Measurements from ENCODE around the gene ARHGAP10.
"Not testable (repeated sequence)": the region's sequence is repeated elsewhere in the genome, so short reads cannot be mapped to it uniquely, and the experiment has no call there.

Gene ARHGAP10

DNA sequence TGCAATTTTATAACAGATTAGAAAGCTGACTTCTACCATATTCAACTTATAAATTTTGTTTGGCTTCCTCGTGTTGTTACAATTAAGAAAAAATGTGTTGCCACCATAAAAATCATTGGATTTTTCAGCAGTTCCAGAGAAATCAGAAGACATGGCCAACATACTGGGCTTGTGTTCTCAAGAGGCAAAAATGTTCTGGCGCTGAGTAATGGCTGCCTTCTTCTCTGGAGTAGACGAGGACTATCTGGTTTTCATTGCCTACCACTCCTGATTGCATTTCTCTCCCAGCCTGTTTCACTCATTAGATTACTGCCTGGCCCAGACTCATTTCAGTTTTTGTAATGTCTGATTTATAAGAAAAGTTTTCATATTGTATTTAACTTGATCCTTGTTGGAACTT is 122.3 kb downstream of the ARHGAP10 start:
- DNase-seq, result no peak

DNA sequence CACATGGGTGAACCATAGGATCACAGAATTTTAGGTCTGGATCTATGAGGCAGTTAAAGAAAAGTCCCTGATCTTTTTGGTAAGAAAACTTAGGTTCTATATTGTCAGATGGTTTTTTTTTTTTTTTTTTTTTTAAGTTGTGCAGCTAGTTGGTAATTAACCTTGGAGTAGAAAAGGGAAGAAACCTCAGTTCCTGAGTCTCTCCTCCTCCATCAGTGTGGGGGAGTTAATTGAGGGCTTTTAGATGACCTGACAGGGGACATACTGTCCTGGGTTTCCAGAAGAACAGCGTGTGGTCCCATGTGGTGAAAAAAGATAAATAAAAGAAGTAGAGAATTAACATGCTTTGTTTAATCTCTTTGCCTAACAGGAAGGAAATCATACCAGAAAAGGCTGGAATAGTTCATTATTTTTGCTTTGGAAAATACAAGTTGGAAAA is 123.7 kb downstream of the ARHGAP10 start:
- DNase-seq, result no peak

DNA sequence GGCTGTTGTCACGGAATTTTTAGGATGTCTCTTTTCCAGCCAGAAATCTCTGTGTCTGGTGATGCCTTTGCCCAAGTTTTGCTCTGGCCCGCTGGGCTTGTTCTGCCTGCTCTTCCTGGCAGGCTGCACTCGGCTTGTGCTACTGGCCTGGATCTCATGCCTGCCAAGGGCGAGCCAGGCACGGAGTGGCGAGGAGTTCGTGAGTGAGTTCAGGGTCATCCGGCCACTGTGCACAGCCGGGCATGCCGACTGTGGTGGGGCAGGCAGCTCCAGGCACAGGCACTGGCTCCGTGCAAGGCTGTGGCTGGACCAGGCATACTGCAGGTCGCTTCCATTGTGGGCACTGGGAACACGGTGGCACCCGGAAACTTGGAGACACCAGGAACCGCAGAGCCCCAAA is 129.1 kb downstream of the ARHGAP10 start:
- no peak for DNase-seq

DNA sequence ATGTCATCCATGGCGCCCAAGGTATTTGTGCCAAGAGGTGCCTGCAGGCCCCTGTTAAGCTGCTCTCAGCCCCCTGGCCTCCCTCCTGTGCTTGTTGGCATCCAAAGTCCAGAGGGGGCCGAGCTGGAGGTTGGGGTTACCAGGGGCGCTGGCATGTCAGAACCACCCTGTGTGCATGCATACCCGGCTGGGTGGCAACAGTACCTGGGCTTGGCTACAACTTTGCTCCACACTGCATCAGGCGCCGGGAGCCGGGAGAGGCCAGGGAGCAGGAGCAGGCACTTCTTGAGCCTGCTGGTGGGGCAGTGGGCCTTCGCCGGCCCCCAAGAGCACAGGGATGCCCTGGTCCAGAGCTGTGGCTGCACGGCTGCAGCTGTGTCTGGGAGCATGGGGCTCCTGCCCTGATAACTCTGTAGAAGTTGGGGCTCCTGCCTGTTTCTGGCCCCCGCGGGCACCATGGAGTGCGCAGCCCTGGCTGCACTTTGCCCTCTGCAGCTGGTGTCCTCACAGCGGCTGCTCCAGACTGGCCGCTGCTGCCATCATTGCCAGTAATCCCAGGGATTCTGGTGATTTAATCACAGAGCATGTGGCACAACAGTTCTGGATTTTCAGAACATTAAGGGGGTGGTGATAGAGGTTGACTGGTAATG is 130.3 kb downstream of the ARHGAP10 start:
- no peak for DNase-seq

DNA sequence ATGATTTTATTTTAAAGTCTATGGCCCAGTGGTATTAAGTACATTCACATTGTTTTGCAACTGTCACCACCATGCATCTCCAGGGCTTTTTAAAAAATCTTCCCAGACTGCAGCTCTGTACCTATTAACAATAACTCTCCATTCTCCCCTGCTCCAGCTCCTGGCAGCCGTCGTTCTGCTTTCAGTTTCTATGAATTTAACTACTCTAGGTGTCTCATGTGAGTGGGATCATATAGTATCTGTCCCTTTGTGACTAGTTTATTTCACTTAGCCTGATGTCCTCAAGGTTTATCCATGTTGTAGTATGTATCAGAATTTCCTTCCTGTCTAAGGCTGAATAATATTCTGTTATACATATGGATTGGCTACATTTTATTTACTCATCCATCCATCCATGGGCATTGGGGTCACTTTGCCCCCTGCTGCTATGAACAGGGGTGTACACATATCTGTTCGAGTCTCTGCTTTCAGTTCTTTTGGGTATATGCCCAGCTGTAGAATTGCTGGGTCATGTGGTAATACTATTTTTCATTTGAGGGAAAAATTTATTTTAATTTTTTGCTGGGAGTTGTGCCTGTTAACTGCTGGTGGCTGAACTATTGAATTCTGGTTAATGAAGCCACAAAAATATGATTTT is 131.3 kb downstream of the ARHGAP10 start:
- no peak for DNase-seq

DNA sequence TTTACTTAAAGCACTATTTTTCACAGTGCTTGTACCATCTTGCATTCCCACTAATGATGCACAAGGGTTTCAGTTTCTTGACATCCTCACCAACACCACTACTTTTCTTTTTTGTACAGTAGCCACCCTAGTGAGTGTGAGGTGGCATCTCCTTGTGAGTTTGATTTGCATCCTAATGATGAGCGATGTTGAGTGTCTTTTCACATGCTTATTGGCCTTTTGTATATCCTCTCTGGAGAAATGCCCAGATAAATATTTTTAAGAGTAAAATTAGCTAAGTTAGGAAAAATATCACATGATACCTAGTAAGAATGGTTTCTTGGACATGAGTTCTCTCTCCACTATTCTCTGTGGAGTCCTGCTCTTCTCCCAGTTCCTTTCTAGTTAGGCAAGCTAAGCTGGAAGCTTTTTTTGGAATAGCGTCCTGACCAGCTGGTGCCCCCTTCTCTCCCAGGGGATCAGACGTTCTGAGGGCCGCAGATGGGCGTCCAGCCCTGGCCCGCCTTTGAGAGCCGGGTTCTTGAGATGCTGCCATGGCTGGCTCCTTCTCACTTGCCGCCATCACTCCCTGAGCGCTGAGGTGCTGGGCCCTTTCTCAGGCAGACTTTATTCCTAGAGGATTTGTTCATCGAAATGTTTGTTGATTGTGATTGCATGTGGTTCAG is 132.1 kb downstream of the ARHGAP10 start:
- no peak for DNase-seq

DNA sequence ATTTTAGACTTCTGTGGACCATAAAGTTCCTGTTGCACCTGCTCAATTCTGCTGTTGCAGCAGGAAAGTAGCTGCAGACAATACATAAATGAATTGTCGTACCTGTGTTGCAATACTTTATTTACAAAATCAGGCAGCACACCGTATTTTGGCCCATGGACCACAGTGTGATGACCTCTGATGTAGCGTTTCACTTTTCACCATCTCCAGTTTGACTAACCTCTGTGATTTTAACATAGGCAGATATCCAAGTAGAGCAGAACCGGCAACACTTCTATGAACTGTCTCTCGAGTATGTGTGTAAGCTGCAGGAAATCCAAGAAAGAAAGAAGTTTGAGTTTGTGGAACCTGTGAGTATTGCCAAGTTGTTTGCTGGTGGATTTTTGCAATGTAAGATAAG is 132.7 kb downstream of the ARHGAP10 start:
- DNase-seq, result no peak

DNA sequence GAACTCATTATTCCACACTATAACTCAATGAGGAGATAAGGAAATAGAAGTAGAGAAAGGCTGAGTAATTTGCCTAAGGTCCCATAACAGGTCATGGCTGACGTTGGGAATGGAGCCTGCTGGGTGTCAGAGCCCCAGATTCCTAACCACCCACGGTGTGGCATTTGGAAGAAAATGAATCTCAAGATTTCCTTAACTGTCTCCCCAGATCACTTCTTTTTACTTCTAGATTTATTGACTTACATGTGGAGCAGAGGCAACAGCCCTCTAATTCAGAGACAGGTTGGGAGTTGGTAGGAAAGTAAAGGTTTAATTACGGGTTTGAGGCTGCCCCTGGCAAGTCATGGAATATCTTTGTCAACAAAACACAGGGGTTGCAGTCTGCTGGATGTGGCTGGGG is 134.0 kb downstream of the ARHGAP10 start:
- no peak for DNase-seq

DNA sequence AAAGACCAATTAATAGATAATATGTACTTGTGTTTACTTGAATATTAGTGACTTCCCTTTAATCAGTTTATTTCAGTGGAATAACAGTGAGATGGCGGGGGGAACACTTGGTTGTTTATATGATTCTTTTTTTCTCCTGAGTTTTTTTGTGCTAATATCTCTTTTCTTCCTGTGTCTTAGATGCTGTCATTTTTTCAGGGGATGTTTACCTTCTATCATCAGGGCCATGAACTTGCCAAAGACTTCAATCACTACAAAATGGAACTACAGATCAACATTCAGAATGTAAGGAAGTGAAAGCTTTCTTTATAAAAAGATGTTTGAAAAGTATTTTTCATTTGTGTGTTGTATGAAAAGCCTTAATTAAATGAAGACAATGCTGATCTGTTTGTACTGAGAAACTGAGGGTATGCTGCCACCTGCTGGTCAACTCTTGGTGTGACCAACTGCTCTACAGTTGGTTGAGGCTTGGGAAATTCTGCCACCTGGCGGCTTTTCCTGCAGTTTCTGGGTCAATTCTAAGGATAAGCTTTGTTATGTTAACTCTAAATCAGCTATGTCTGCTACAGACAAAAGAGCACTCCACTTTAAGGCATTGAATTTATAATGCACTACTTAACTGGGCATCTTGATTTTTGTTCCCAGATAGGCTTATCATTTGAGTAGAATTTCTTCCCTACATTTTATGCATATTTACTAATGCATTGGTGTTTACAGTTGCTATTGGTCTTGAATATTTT is 134.8 kb downstream of the ARHGAP10 start:
- peak; percentile 95 for DNase-seq

DNA sequence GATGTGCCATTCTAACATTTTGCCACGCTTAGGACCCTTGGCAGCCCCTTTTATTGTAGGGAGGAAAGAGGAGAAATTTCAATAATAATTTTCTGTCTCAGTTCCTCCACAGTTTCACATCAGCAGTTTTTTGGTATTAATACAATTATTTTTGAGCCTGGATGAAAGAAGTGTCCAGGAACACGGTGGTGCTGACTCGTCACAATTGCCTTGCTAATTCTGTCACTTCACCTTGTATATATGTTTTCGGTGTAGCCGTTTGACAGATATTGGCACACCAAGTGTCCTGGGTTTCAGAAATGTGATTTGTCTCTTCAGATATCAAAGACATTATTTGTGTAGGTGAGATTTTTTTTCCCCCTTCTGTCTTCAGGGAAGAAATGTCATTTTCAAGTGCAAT is 142.2 kb downstream of the ARHGAP10 start:
- DNase-seq, result no peak

DNA sequence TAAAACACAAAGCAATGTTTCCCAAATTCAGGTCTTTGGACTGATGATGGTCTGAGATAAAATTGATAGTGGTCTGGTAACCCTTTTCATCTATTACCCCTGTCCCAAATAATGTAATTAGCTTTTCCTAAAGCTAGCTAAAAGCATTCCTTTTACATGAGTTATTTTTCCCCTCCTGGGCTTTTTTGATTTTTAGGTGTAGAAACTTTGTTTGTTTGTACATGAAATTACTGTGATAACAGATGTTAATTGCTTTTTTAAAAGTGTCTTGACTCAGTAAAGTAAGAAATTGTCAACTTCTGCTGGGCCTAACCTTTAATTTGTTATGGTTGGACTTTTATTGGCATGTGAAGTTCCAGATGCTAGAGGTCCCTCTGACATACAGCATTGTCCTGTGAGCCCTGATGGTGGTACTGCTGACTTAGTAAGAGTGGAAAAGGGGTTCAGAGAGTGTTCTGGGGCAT is 145.5 kb downstream of the ARHGAP10 start:
- DNase-seq, result no peak

DNA sequence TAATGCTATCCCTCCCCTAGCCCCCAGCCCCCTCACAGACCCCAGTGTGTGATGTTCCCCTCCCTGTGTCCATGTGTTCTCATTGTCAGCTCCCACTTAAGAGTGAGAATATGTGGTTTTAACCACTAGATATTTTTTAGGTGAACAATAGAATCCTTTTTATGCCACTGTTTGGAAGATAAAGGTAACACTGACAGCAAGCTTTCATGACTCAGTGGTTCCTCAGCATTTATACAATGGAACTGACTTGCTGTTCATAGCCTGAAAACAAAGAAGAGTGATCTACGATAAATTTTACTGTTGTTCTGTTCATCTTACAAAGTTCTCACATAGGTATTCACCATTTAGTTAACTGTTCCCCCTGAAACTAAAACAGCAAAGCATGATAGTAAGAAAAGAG is 147.8 kb downstream of the ARHGAP10 start:
- no peak for DNase-seq

DNA sequence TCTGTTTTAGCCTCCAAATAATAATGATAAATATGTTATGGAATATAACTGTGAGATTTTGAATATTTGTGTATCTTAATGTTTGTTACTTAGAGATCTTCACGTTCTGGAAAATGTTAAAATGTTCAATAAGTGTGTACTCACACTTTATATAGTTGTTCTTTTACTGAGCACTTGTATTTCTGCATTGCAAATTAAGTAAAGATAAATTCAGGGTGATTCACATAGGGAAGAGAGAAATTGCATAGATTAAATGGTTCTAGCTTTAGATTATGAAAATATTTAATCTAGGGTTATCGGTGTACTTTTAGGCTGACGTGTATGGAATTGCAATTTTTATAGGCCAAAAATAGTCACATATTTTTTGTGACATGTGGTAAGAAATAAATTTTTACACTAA is 148.6 kb downstream of the ARHGAP10 start:
- no peak for DNase-seq

DNA sequence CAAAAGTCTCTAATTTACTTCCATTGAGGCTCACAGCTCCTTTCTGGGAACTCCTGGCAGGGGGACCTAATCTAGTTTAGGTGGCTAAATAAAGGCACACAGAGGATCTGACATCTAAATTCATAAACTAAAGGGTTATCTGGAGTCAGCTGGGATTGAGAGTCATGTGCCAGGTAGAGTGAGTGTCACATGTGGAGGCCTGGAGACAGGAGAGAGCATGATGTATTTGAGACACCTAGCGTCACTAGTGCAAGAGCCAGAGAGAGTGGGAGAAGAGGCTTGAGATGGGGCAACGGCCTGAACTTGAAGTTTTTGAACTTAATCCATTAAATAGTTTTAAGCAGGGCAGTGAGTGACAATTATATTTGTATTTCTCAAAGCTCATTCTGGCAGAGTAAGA is 152.6 kb downstream of the ARHGAP10 start:
- DNase-seq, result no peak

DNA sequence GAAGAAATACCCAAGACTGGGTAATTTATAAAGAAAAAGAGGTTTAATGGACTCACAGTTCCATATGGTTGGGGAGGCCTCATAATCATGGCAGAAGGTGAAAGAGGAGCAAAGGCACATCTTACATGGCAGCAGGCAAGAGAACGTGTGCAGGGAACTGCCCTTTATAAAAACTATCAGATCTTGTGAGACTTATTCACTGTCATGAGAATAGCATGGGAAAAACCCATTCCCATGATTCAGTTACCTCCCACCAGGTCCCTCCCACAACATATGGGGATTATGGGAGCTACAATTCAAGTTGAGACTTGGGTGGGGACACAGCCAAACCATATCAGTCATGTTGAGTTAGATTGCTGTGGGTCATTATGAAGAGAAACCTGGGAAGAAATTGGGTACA is 153.3 kb downstream of the ARHGAP10 start:
- not testable (repeated sequence) for DNase-seq

DNA sequence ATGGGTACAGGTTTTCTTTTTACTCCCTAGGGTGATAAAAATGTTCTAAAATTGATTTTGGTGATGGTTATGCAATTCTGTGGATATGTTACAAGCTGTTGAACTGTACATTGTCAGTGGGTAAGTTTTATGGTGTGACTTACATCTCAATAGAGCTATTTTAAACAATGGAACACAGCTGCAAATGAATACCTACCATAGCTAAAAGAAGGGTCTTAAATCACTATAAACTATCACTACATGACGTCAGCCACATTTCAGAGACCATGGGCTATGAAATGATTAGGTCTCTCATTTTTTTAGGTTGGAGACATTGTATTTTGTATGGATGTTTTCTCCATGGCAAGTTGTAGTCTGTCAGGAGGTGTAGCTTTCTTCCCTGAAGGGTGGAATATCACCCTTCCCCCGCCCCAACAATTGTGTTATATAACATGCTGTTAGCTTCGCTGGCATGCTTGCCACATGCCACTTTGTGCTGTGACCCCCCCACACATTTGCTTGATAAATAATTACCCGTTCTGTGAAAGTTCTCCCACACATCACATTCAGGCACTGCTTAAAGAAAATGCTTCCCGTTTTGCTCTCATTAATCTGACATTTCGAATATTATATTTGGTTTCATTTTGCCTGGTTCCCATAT is 159.7 kb downstream of the ARHGAP10 start:
- DNase-seq, result no peak

DNA sequence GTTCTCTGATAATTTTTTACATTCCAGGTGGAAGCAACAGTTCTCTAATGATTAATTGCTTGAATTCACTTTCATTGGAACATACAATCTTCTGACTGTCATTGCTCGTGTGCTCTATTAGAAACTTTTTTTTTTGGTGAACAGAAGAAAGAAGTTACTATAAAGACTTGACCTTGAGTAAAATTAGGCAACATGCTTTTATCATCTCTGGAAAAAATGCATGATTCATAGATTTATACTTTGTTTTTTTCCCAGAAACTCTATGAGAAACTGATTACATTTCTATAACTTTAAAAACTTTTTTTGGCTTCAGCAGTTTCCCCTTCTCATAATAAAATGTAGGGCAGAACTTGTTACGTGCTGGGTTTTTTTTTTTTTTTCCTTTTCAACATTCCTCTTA is 167.6 kb downstream of the ARHGAP10 start:
- no peak for DNase-seq

DNA sequence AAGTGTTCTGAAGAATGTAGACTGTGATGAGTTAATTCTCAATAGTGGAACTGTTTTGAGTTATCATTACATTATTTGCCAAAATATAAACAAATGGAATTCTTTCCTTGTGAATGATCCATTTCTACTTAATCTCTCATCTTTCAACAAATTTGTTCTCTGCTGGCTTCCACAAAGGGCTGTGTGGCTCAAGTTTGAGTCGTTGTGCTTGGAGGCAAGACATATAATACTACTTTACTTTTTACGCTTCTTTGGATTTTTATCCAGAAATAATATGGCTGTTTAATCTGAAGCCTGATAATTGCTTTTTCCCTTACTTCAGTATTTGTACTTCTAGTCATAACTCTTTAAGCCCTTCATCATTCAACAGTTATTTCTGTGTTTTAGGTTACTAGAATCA is 169.5 kb downstream of the ARHGAP10 start:
- DNase-seq, result no peak

DNA sequence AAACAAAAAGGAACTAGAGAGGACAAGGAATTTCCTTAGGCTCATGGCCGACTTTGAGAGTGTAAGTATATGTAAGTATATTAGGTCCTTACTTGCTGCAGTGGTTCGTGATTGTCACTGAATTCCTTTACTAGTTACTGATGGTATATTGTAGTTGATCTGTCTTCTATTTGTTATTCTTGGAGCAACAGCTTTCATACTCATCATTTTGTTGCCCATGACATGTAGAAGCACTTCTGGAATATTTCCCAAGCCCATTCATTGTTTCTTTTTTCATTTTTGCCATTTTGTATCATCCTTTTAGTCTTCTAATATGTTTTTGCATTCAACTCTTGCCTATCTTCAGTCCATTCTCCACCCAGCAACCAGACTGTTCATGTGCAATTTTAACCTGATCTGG is 170.0 kb downstream of the ARHGAP10 start:
- DNase-seq, result no peak

DNA sequence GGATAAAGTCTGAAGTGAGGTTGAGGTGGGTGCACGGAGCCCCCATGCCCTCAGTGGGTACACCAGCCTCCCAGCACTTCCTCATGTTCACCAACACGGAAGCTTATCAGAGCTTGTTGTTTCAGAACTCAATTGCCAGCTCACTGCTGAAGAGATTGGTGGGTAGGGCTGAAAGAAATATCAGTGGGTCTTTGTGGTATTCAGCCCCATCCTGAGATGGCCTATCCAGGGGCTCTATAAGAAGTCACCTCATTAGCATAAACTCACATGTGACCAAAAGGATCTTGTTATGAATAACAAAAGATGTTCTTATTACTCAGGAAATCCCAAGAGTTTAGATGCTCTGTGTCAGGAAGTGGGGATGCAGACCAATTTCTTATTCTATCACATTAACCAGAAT is 177.3 kb downstream of the ARHGAP10 start:
- no peak for DNase-seq

DNA sequence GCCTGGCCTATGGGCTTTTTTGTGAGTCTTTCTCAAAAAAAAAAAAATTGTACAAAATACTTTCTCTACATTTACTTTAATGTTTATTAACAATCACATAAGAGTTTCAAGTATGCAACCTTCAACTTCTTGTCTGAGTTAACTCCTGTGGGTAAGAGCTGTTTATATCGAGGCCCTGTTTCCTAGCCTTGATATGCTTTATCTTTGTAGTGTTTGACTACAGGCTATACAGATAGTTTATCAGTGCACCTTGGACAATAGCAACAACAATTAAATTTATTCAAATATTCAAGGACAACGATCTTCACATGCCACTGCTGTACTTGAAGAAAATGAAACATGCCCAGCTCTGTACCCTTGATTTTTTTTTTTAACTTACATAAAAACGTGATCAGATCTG is 178.4 kb downstream of the ARHGAP10 start:
- no peak for DNase-seq

DNA sequence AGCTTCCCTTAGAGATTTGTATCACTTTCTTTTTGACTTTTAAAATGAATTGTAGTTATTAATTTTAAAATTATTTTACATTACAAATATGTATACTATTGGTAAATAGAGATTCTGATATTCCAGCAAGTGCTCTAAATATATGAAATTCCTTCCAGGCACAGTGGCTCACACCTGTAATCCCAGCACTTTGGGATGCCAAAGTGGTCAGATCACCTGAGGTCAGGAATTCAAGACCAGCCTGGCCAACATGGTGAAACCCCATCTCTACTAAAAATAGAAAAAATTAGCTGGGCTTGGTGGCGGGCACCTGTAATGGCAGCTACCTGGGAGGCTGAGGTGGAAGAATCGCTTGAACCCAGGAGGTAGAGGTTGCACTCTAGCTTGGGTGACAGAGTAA is 180.2 kb downstream of the ARHGAP10 start:
- DNase-seq, result not testable (repeated sequence)

DNA sequence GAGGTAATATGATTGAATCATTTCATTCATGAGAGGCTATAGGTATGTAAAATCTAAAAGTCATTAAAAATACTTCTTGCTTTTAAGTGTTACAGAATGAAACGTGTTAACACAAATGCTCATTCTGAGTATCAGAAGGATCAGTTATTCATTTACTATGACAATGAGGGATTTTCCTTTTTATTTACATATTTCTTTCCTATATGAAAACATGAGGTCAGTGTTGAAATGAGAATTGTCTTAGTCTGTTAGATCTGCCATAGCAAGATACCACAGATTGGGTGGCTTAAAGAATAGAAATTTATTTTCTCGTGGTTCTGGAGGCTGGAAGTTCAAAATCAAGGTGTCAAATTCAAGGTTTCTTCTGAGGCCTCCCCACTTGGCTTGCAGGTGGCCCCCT is 181.2 kb downstream of the ARHGAP10 start:
- DNase-seq, result no peak
